Ovary (tissue), 1 donor: Measurements from ENCODE around the gene TSPAN5.

ENCODE experiments used
- EP300 ChIP-seq: sonication (generic); formaldehyde crosslinking; IDR thresholded peaks from one replicate; pipeline ENCODE4 v1.6.1; 2017; ENCODE audit warnings: antibody characterized with exemption
- POLR2A ChIP-seq: fragments of 450-650 bp; IDR thresholded peaks from one replicate; pipeline ENCODE4 v1.6.1; 2017; ENCODE audit warnings: antibody characterized with exemption, mild to moderate bottlenecking, moderate library complexity

DNA sequence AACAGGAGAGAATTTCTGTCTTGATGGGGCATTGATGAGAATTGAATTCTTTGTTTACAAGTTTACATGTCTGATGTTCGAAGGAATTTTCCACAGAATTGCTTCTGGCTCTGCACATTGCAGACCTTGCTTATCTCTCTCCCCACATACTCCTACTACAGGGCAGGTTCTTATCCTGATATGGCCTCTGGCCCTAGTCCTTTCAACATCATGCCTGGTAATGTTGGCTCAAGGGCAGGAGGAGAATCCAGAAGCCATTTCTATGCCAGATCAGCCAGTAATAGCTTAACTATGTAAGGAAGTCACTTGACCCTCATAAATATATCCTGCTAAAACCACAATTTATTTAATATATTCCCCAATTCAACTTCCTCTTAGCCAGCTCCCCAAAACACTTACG is 24.3 kb upstream of the TSPAN5 start:
- TF ChIP-seq EP300 = no peak
- TF ChIP-seq POLR2A = no peak
